ENCODE data around the gene ITM2B.

ITM2B gene

GRCh38 chr13:48264058-48264457 lies 31.1 kb downstream of the ITM2B start:
- no peak for DNase-seq

GRCh38 chr13:48265217-48265815 lies 32.3 kb downstream of the ITM2B start:
- no peak for DNase-seq

- DNase-seq = no peak
These were observed 33.1 kb downstream of the ITM2B start for GRCh38 chr13:48266150-48266549.

GRCh38 chr13:48266701-48267639 lies 34.0 kb downstream of the ITM2B start:
- no peak for DNase-seq

GRCh38 chr13:48268019-48268418 lies 35.0 kb downstream of the ITM2B start:
- DNase-seq = no peak

- DNase-seq = no peak
These were observed 40.3 kb downstream of the ITM2B start for GRCh38 chr13:48273346-48273745.

- no peak for DNase-seq
These were observed 42.5 kb downstream of the ITM2B start for GRCh38 chr13:48275507-48275906.

- DNase-seq = no peak
These were observed 45.8 kb downstream of the ITM2B start for GRCh38 chr13:48278806-48279205.

GRCh38 chr13:48281556-48281955 lies 48.5 kb downstream of the ITM2B start:
- DNase-seq = no peak

GRCh38 chr13:48291730-48292129 lies 58.7 kb downstream of the ITM2B start:
- no peak for DNase-seq

GRCh38 chr13:48292650-48293049 lies 59.6 kb downstream of the ITM2B start:
- DNase-seq = no peak

GRCh38 chr13:48294653-48295052 lies 61.6 kb downstream of the ITM2B start:
- DNase-seq = no peak

- DNase-seq = no peak
These were observed 62.3 kb downstream of the ITM2B start for GRCh38 chr13:48295271-48295670.

- DNase-seq = no peak
These were observed 63.5 kb downstream of the ITM2B start for GRCh38 chr13:48296528-48296927.

GRCh38 chr13:48297131-48297786 lies 64.3 kb downstream of the ITM2B start:
- no peak for DNase-seq

GRCh38 chr13:48299591-48299990 lies 66.6 kb downstream of the ITM2B start:
- no peak for DNase-seq

GRCh38 chr13:48302871-48303358 lies 69.9 kb downstream of the ITM2B start:
- no peak for DNase-seq

GRCh38 chr13:48303359-48304142 lies 70.5 kb downstream of the ITM2B start, which contains the start of gene RB1:
Gene RB1, plus strand, starts transcription at chr13:48303751. Its CDS starts 162 bp downstream, at chr13:48303913.
- peak; percentile 92 for DNase-seq

- DNase-seq = peak; percentile 30
These were observed 71.3 kb downstream of the ITM2B start for GRCh38 chr13:48304143-48304876.

GRCh38 chr13:48311223-48311622 lies 78.2 kb downstream of the ITM2B start:
- no peak for DNase-seq

- DNase-seq = no peak
These were observed 83.1 kb downstream of the ITM2B start for GRCh38 chr13:48315969-48316650.
